PC-3 (cell line): ENCODE data around the gene CNTN1. TPM values are rescaled to one million over a fixed set of nuclear protein-coding genes. Genes with fewer than 3 reads are reported as not detected.

Source experiments
- ATAC-seq: fragments of 200-7000 bp; cut with Tn5 transposase; 2 replicates; pipeline ENCODE4 v1.9.1; 2020; ENCODE audit warnings: mild to moderate bottlenecking, moderate library complexity
- BruUV-seq: library from RNA; stranded (reverse); fragments of 400-500 nt; replicated peaks from 2 replicates; lab custom pipeline; 2021; lab: Mats Ljungman, UMichigan
- CTCF ChIA-PET: fragments of 300-600 bp; sonication (Branson Sonifier 250); formaldehyde crosslinking; loops from one replicate; lab custom pipeline; 2022; ENCODE audit warnings: antibody characterized with exemption; lab: Charles Lee
- POLR2A ChIA-PET: fragments of 300-600 bp; sonication (Branson Sonifier 250); formaldehyde crosslinking; loops from one replicate; lab custom pipeline; 2022; ENCODE audit warnings: antibody characterized with exemption; ENCODE audit not compliant: unreplicated experiment; lab: Charles Lee
- DNase-seq: peaks from one replicate; pipeline ENCODE4 v3.0.0-alpha.2; 2015
- H2AFZ ChIP-seq: fragments of 300-600 bp; sonication (generic); 2 replicates; pipeline ENCODE4 v1.6.0; 2016; ENCODE audit warnings: antibody characterized with exemption, low read length
- H3F3A ChIP-seq: fragments of 300-600 bp; sonication (generic); one replicate; pipeline ENCODE4 v1.6.0; 2017; ENCODE audit warnings: antibody characterized with exemption, low read length, control low read depth, mild to moderate bottlenecking; ENCODE audit not compliant: unreplicated experiment
- H3K27ac ChIP-seq: fragments of 300-600 bp; sonication (generic); 2 replicates; pipeline ENCODE4 v1.5.1; 2016; ENCODE audit warnings: mild to moderate bottlenecking, low read length
- H3K27me3 ChIP-seq: fragments of 300-600 bp; sonication (generic); 2 replicates; pipeline ENCODE4 v1.6.1; 2016; ENCODE audit warnings: low read length, mixed read lengths
- H3K36me3 ChIP-seq: fragments of 300-600 bp; sonication (generic); 2 replicates; pipeline ENCODE4 v1.6.1; 2016; ENCODE audit warnings: low read depth, mixed run types, low read length, mixed read lengths
- H3K4me1 ChIP-seq: fragments of 300-600 bp; sonication (generic); 2 replicates; pipeline ENCODE4 v1.5.1; 2016; ENCODE audit warnings: low read length; ENCODE audit not compliant: insufficient read depth
- H3K4me2 ChIP-seq: fragments of 300-600 bp; sonication (generic); 2 replicates; pipeline ENCODE4 v1.6.0; 2016; ENCODE audit warnings: low read length
- H3K4me3 ChIP-seq: fragments of 300-600 bp; sonication (generic); 2 replicates; pipeline ENCODE4 v1.5.1; 2016; ENCODE audit warnings: mild to moderate bottlenecking, low read length, mixed read lengths
- H3K79me2 ChIP-seq: fragments of 300-600 bp; sonication (generic); 2 replicates; pipeline ENCODE4 v1.6.1; 2017; ENCODE audit warnings: low read length, mixed read lengths
- H3K9ac ChIP-seq: fragments of 300-600 bp; sonication (generic); 2 replicates; pipeline ENCODE4 v1.6.0; 2016; ENCODE audit warnings: mild to moderate bottlenecking, low read length
- H3K9me2 ChIP-seq: fragments of 300-600 bp; sonication (generic); replicated peaks from 2 replicates; pipeline ENCODE4 v1.6.1; 2016; ENCODE audit warnings: mixed run types, low read length, mixed read lengths
- H3K9me3 ChIP-seq: fragments of 300-600 bp; sonication (generic); 2 replicates; pipeline ENCODE4 v1.6.1; 2016; ENCODE audit warnings: low read length, mixed read lengths
- H4K20me1 ChIP-seq: fragments of 300-600 bp; sonication (generic); 2 replicates; pipeline ENCODE4 v1.6.1; 2016; ENCODE audit warnings: low read length, mixed read lengths
- CTCF ChIP-seq: fragments of 300-600 bp; sonication (generic); conservative IDR thresholded peaks from 2 replicates; pipeline ENCODE4 v1.5.1; 2017; ENCODE audit warnings: antibody characterized with exemption, low read depth, mild to moderate bottlenecking, low read length
- EZH2 ChIP-seq: fragments of 300-600 bp; sonication (generic); IDR thresholded peaks from one replicate; pipeline ENCODE4 v1.6.1; 2017; ENCODE audit warnings: antibody characterized with exemption, mild to moderate bottlenecking, low read length; ENCODE audit not compliant: unreplicated experiment
- EZH2phosphoT487 ChIP-seq: fragments of 300-600 bp; sonication (generic); IDR thresholded peaks from 2 replicates; pipeline ENCODE4 v1.6.1; 2018; ENCODE audit warnings: mild to moderate bottlenecking, antibody characterized with exemption, low read length, borderline replicate concordance
- intact Hi-C: fragments of 100-400 bp; cut with micrococcal nuclease; formaldehyde crosslinking; loops from 2 replicates; pipeline ENCODE4 v1.9.0; 2023
- total RNA-seq: library from RNA; depleted of rRNA; stranded (reverse); fragments of >200 nt; gene quantifications from 2 replicates; pipeline ENCODE4 v1.2.3, GENCODE V29; 2014

CNTN1 gene
- total RNA-seq, 1 experiment from 2014 or later: not detected

- Histone ChIP-seq H3K4me2 (no peak overlapping the region), H3K9me2 (no peaks in the 10 kb centered on the region), H3K27me3 (peaks cover 28% of the 10 kb centered on the region), H3K4me3 (no peak overlapping the region), H3K9ac (no peak overlapping the region), H3K4me1 (no peaks in the 10 kb centered on the region), H3K79me2 (no peaks in the 10 kb centered on the region), H3K36me3 (no peaks in the 10 kb centered on the region), H2AFZ (no peak overlapping the region), H3F3A (no peaks in the 10 kb centered on the region), H3K27ac (no peak overlapping the region), H4K20me1 (no peaks in the 10 kb centered on the region), H3K9me3 (no peaks in the 10 kb centered on the region)
- no peak for TF ChIP-seq EZH2
- TF ChIP-seq CTCF: no peak
- TF ChIP-seq EZH2phosphoT487: no peak
- DNase-seq: no peak
- no TSS peak for BruUV-seq
- ChIA-PET CTCF (no interaction called here), POLR2A (no interaction called here)
- ATAC-seq: no peak
- intact Hi-C loops: no loop called here
Measured at GRCh38 chr12:40889329-40889728, 197.1 kb downstream of the CNTN1 start.

GRCh38 chr12:40892528-40892927, 200.3 kb downstream of the CNTN1 start:
- Histone ChIP-seq H3K79me2 (no peaks in the 10 kb centered on the region), H3K4me1 (no peaks in the 10 kb centered on the region), H3K9ac (no peak overlapping the region), H3K36me3 (no peaks in the 10 kb centered on the region), H2AFZ (no peak overlapping the region), H3K4me3 (no peak overlapping the region), H3K9me3 (no peaks in the 10 kb centered on the region), H3K4me2 (no peak overlapping the region), H3K27ac (no peak overlapping the region), H3K9me2 (no peaks in the 10 kb centered on the region), H3F3A (no peaks in the 10 kb centered on the region), H4K20me1 (no peaks in the 10 kb centered on the region), H3K27me3 (peaks cover 49% of the 10 kb centered on the region)
- DNase-seq (no peak), ATAC-seq (no peak)
- POLR2A ChIA-PET: no interaction called here
- TF ChIP-seq CTCF: no peak
- no peak for TF ChIP-seq EZH2
- TF ChIP-seq EZH2phosphoT487: no peak
- BruUV-seq: no TSS peak
- intact Hi-C loops: no loop called here
- CTCF ChIA-PET: no interaction called here

- ChIA-PET CTCF (no interaction called here), POLR2A (no interaction called here)
- TF ChIP-seq EZH2phosphoT487 (no peak), EZH2 (no peak), CTCF (no peak)
- Histone ChIP-seq H3K27ac (no peak overlapping the region), H3F3A (no peaks in the 10 kb centered on the region), H3K4me2 (no peak overlapping the region), H3K36me3 (no peaks in the 10 kb centered on the region), H3K9ac (no peak overlapping the region), H4K20me1 (no peaks in the 10 kb centered on the region), H3K9me3 (no peaks in the 10 kb centered on the region), H3K79me2 (no peaks in the 10 kb centered on the region), H3K27me3 (peaks cover 59% of the 10 kb centered on the region), H2AFZ (no peak overlapping the region), H3K9me2 (no peaks in the 10 kb centered on the region), H3K4me3 (no peak overlapping the region), H3K4me1 (no peaks in the 10 kb centered on the region)
- intact Hi-C loops: no loop called here
- no TSS peak for BruUV-seq
- no peak for ATAC-seq
- DNase-seq: no peak
Measured at GRCh38 chr12:40898505-40898904, 206.3 kb downstream of the CNTN1 start.
